NOMO-1 treated with DMSO at 0.1 percent for 48 hours (cell line): ENCODE data around the gene IFT43.

Source experiments
- DNase-seq: peaks from one replicate; lab custom pipeline; 2025; ENCODE audit not compliant: unreplicated experiment; lab: John Stamatoyannopoulos, UW

Gene IFT43

GRCh38 chr14:76073717-76074116 is 88.2 kb downstream of the IFT43 start:
- no peak for DNase-seq

- DNase-seq = no peak
These were observed 91.8 kb downstream of the IFT43 start for GRCh38 chr14:76077340-76077739.

- no peak for DNase-seq
These were observed 92.9 kb downstream of the IFT43 start for GRCh38 chr14:76078501-76078900.

- DNase-seq = no peak
These were observed 94.5 kb downstream of the IFT43 start for GRCh38 chr14:76080025-76080424.

- no peak for DNase-seq
These were observed 94.9 kb downstream of the IFT43 start for GRCh38 chr14:76080471-76080870.

GRCh38 chr14:76081642-76082041 is 96.1 kb downstream of the IFT43 start:
- peak; percentile 80 for DNase-seq

GRCh38 chr14:76083796-76084765 is 98.5 kb downstream of the IFT43 start:
- no peak for DNase-seq

- DNase-seq = no peak
These were observed 99.8 kb downstream of the IFT43 start for GRCh38 chr14:76085358-76085757.

- no peak for DNase-seq
These were observed 101.1 kb downstream of the IFT43 start for GRCh38 chr14:76086636-76087035.

GRCh38 chr14:76088326-76088725 is 102.8 kb downstream of the IFT43 start:
- no peak for DNase-seq

GRCh38 chr14:76088771-76089571 is 103.4 kb downstream of the IFT43 start:
- DNase-seq = no peak

GRCh38 chr14:76089575-76089974 is 104.0 kb downstream of the IFT43 start:
- no peak for DNase-seq

GRCh38 chr14:76090616-76091391 is 105.2 kb downstream of the IFT43 start:
- peak; percentile 3 for DNase-seq

- no peak for DNase-seq
These were observed 107.5 kb downstream of the IFT43 start for GRCh38 chr14:76093077-76093476.

- no peak for DNase-seq
These were observed 110.7 kb downstream of the IFT43 start for GRCh38 chr14:76096257-76096656.

GRCh38 chr14:76097547-76097946 is 112.0 kb downstream of the IFT43 start:
- no peak for DNase-seq

- DNase-seq = no peak
These were observed 112.5 kb downstream of the IFT43 start for GRCh38 chr14:76098047-76098446.

GRCh38 chr14:76098916-76099675 is 113.5 kb downstream of the IFT43 start:
- DNase-seq = no peak

- DNase-seq = no peak
These were observed 114.7 kb downstream of the IFT43 start for GRCh38 chr14:76100236-76100635.
